ENCODE measurements around the gene PHACTR1. TPM values are rescaled to one million over a fixed set of nuclear protein-coding genes. Genes with fewer than 3 reads are reported as not detected.

PHACTR1 gene
- total and polyA plus RNA-seq, 4 donors: 0.31 to 1.5 (median 0.79) TPM

GRCh38 chr6:12961761-12962160 is 245.2 kb downstream of the PHACTR1 start:
- TF ChIP-seq ZBTB33 (IDR thresholded peaks at IDR 0.05): no peak
- TF ChIP-seq SP1 (IDR thresholded peaks at IDR 0.05): no peak
- peaks cover under 1 to 12% (median 7%) of the 10 kb centered on the region in 4 donors for H3K4me1 ChIP-seq (ENCODE audit: control insufficient read depth in 4 of 4, insufficient read depth in 4 of 4, low read length in 3 of 4)
- H3K36me3 ChIP-seq (ENCODE audit: control insufficient read depth in 4 of 4, insufficient read depth in 3 of 4, low read depth in 1 of 4, low read length in 3 of 4): no peaks in the 10 kb centered on the region
- no peaks in the 10 kb centered on the region for H3K9me3 ChIP-seq (ENCODE audit: control insufficient read depth in 4 of 4, low read length in 3 of 4)
- 80% methylated on average over 4 of the region's 4 CpGs for WGBS
- H3K9ac ChIP-seq (ENCODE audit: low read depth in 1 of 2, low read length in 2 of 2): no peak overlapping the region
- peaks cover 0 to 12% (median 0%) of the 10 kb centered on the region in 4 donors for H3K27me3 ChIP-seq (ENCODE audit: control insufficient read depth in 4 of 4, insufficient read depth in 4 of 4, low read length in 3 of 4)
- peak overlapping the region in 1 of 2 donors; percentile 33 for H3K27ac ChIP-seq (ENCODE audit: low read depth in 1 of 2, low read length in 2 of 2)
- DNase-seq (ENCODE audit: low spot score): no peak
- H3K4me3 ChIP-seq (ENCODE audit: low read depth in 1 of 3, low read length in 3 of 3): no peak overlapping the region

- H3K36me3 ChIP-seq (ENCODE audit: control insufficient read depth in 4 of 4, insufficient read depth in 3 of 4, low read depth in 1 of 4, low read length in 3 of 4): no peaks in the 10 kb centered on the region
- no peak overlapping the region for H3K4me3 ChIP-seq (ENCODE audit: low read depth in 1 of 3, low read length in 3 of 3)
- no peak for DNase-seq (ENCODE audit: low spot score)
- H3K4me1 ChIP-seq (ENCODE audit: control insufficient read depth in 4 of 4, insufficient read depth in 4 of 4, low read length in 3 of 4): peaks cover 0 to 8% (median 4%) of the 10 kb centered on the region in 4 donors
- H3K27me3 ChIP-seq (ENCODE audit: control insufficient read depth in 4 of 4, insufficient read depth in 4 of 4, low read length in 3 of 4): peaks cover 0 to 12% (median 0%) of the 10 kb centered on the region in 4 donors
- TF ChIP-seq RXRA (IDR thresholded peaks at IDR 0.05): no peak
- TF ChIP-seq RAD21 (IDR thresholded peaks at IDR 0.05): no peak
- TF ChIP-seq REST (IDR thresholded peaks at IDR 0.05): no peak
- no peak for TF ChIP-seq SP1 (IDR thresholded peaks at IDR 0.05)
- TF ChIP-seq NR2F2 (IDR thresholded peaks at IDR 0.05): no peak
- no peak for TF ChIP-seq JUND (IDR thresholded peaks at IDR 0.05)
- TF ChIP-seq HNF4G (IDR thresholded peaks at IDR 0.05): no peak
- H3K9me3 ChIP-seq (ENCODE audit: control insufficient read depth in 4 of 4, low read length in 3 of 4): no peaks in the 10 kb centered on the region
- H3K27ac ChIP-seq (ENCODE audit: low read depth in 1 of 2, low read length in 2 of 2): peak overlapping the region; percentile 33
- WGBS: 68% methylated on average over 1 of the region's 1 CpG
- H3K9ac ChIP-seq (ENCODE audit: low read depth in 1 of 2, low read length in 2 of 2): no peak overlapping the region
These were observed 246.0 kb downstream of the PHACTR1 start for GRCh38 chr6:12962529-12962928.

DNA sequence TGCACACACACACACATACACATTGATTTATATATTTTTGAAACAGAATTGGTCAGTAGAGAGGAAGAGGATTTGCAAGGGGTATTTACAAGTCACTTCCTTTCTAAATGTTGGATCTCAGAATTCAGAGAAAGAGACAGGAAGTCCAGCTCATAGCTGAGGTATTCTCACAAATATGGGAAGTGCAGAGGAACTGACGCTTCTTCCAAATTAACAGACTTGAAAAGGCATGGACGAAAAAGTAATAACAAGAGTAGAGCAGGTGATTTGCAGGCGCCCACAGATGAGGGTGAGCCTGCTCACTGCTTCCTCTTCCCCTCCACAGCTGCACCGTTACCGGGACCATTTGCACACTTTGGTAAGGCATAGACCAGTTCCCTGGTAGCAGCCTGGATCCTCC is 246.4 kb downstream of the PHACTR1 start:
- no peaks in the 10 kb centered on the region for H3K36me3 ChIP-seq (ENCODE audit: control insufficient read depth in 4 of 4, insufficient read depth in 3 of 4, low read depth in 1 of 4, low read length in 3 of 4)
- no peak for DNase-seq (ENCODE audit: low spot score)
- WGBS: 58% methylated on average over 5 of the region's 5 CpGs
- H3K27ac ChIP-seq (ENCODE audit: low read depth in 1 of 2, low read length in 2 of 2): peak overlapping the region in 1 of 2 donors; percentile 16
- H3K4me3 ChIP-seq (ENCODE audit: low read depth in 1 of 3, low read length in 3 of 3): no peak overlapping the region
- H3K9ac ChIP-seq (ENCODE audit: low read depth in 1 of 2, low read length in 2 of 2): no peak overlapping the region
- peaks cover 0 to 3% (median 1%) of the 10 kb centered on the region in 4 donors for H3K4me1 ChIP-seq (ENCODE audit: control insufficient read depth in 4 of 4, insufficient read depth in 4 of 4, low read length in 3 of 4)
- H3K27me3 ChIP-seq (ENCODE audit: control insufficient read depth in 4 of 4, insufficient read depth in 4 of 4, low read length in 3 of 4): peaks cover 0 to 12% (median 0%) of the 10 kb centered on the region in 4 donors
- TF ChIP-seq, protein P1, sequence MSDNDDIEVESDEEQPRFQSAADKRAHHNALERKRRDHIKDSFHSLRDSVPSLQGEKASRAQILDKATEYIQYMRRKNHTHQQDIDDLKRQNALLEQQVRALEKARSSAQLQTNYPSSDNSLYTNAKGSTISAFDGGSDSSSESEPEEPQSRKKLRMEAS (IDR thresholded peaks at IDR 0.05): peak; percentile 20
- no peak for TF ChIP-seq ZBTB33 (IDR thresholded peaks at IDR 0.05)
- H3K9me3 ChIP-seq (ENCODE audit: control insufficient read depth in 4 of 4, low read length in 3 of 4): no peaks in the 10 kb centered on the region

Measured in liver (tissue), 9 donors.